HG03097 (cell line): ENCODE data around the gene FZD10.

Experiments
- ATAC-seq: cut with Tn5 transposase; IDR thresholded peaks from one replicate; pipeline ENCODE4 v1.9.1; 2021; ENCODE audit not compliant: unreplicated experiment, low FRiP score

Gene FZD10

DNA sequence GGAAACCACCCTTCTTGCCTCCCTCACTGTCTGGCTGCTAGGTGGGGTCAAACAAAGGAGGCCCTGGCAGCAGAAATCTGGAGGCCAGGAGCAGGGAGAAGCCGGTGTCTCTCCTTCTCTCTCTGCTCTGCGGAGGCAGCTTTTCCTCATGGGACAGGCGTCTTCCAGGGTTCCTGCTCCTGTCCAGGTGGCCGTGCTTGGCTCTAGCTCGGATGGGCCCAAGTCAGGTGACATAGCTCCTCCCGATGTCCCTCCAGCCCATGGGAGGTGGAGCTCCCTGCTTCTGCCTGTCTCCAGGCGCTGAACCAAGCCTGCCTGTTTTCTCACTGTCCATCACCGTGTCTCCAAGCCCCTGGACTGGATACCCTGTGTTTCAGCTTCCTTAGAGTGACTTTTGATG, 30.5 kb upstream of the FZD10 start:
- no peak for ATAC-seq

DNA sequence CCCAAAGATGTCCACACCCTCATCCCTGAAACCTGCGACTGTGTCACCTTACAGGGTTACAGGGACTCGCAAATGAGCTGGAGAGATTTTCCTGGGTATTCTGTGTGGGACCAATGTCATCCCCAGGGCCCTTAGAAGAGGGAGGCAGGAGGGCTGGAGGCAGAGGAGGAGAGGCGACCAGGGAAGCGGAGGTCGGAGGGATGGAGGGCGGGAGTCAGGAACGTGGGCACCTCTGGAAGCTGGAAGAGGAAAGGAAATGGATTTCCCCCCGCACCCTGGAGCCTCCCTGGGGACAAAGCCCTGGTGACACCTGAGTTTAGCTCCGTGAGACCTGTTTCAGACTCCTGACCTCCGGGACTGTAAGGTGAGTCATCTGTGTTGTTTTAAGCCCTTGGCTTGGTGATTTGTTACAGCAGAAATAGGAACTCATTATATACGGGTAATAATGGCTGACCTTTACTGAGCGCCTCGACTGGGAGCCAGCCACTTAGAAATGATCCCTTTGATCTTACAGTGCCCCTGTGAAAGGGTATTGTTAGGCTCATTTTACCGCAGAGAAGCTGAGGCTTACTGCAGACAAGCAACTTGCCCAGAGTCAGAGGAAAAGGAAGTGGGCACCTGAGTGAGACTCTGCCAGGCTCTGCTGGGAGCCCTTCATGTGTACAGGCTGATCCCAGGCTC, 29.3 kb upstream of the FZD10 start:
- no peak for ATAC-seq

GRCh38 chr12:130133851-130134562, 28.3 kb upstream of the FZD10 start:
- no peak for ATAC-seq

GRCh38 chr12:130134563-130134915, 27.7 kb upstream of the FZD10 start:
- ATAC-seq, result no peak

DNA sequence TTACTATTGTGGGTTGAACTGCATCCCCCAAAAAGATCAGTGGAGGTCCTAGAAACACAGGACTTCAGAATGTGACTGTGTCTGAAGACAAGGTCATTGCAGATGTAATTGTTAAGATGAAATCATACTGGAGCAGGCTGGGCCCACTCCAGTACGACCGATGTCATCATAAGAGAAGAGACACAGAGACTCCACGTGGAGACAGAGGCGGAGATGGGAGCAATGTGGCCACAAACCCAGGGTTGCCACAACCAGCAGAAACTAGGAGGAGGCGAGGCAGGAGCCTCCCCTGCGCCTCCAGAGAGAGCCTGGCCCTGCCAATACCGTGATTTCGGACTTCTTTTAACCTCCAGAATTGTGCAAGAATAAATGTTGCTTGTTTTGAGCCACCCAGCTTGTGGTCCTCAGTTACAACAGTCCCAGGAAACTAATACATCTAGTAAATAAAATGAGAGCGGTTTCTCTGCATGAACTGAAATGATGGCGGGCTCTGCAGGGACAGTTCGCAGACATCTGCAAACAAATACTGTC, 25.7 kb upstream of the FZD10 start:
- ATAC-seq, result no peak

- no peak for ATAC-seq
Measured at GRCh38 chr12:130137040-130138018, 24.9 kb upstream of the FZD10 start.

DNA sequence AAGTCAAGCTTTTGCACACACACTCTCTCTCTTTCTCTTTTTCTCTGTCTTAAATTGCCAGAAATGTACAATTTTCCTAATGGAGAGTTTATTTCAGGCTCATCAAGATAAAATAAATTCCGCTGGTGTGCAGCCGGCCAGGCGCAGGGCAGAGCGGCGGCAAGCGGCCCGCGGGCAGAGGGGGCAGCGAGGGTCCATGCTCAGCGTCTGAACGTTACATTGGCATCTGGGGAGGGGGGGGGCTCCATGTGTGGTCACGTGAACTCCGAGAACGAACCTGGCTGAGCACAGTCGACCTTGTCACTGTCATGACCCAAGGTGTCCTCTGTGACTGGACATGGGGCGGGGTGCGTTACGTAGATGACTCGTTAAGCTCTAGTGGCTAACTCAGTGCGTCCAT, 23.8 kb upstream of the FZD10 start:
- ATAC-seq, result no peak

- ATAC-seq, result no peak
Measured at GRCh38 chr12:130139567-130140421, 22.5 kb upstream of the FZD10 start.

DNA sequence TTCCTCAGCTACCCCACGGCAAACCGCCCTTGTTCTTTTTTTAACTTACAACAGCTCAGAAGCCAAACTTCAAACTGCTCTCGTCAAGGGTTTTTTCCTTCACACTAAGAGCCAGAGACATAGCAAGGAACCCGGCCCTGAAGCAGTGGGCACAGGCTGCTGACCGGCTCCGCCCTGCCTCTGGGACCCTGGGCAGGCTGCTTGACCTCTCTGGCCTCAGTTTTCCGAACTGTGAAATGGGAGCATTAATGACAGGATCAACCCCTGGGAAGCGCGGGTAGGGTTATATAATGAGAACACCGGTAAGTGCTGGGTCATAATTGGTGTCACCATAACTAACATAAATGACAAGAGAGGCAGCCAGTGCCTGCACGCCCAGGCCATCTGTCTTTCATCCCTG, 21.2 kb upstream of the FZD10 start:
- no peak for ATAC-seq

GRCh38 chr12:130141901-130142683, 20.2 kb upstream of the FZD10 start:
- ATAC-seq, result no peak

- no peak for ATAC-seq
Measured at GRCh38 chr12:130142736-130143135, 19.5 kb upstream of the FZD10 start.

GRCh38 chr12:130143136-130143535, 19.1 kb upstream of the FZD10 start:
- no peak for ATAC-seq

GRCh38 chr12:130144256-130144655, 18.0 kb upstream of the FZD10 start:
- no peak for ATAC-seq

DNA sequence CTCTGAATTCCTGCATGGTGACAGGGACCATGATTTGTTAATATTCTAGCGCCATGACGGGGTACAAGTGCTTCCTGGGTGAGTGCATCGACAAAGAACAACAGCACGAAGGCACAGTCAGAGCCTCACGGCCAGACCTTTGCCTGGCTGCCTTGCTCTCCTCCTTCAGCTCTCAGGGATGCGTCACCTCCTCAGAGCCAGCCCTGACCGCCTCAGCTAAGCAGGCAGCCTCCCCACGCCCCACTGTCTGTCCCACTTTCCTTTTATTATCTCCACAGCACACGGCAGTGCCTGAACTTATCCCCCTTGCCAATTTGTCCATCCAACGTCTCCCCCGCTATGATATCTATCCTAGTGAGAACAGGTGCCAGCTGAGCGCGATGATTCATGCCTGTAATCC, 16.5 kb upstream of the FZD10 start:
- ATAC-seq, result no peak

GRCh38 chr12:130146176-130146931, 15.9 kb upstream of the FZD10 start:
- ATAC-seq, result no peak

DNA sequence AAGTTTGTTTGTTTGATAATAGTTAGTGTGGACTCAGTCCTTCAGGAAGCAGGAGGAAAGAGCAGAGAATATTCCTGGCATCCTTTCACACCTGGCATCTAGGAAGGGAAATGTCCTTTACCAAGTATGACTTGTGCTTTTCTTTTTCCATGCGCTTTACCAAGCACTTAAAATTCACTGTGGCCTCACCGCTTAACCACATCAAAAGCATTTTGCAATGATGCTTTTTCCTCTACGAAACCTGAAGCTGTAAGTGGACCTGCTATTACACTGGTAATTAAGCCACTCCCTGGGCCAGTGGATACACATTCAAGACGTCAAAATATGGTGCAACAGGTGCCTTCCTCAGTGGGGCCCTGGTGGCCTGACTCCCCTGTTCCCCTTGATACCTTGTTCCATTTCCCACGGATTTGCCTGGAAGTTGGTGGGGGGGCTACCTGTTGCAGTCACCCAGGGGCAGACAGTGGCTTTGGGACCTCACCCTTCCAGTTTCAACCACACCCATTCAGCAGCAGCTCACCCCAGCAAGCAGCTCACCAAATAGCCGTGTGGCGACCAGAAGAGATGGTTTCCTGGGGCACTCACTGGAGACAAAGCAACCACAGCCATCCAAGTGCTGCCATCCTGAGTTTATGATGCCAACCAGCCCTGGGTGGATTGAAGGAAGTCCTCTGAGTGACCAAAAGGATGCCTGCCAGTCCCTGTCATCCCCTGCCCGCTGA, 14.2 kb upstream of the FZD10 start:
- ATAC-seq, result no peak

GRCh38 chr12:130151846-130152245, 10.4 kb upstream of the FZD10 start:
- no peak for ATAC-seq

- ATAC-seq, result no peak
Measured at GRCh38 chr12:130152386-130152785, 9.9 kb upstream of the FZD10 start.
